ENCODE measurements around the gene SLC13A5. TPM values are rescaled to one million over a fixed set of nuclear protein-coding genes. Genes with fewer than 3 reads are reported as not detected.
"Not testable (repeated sequence)": the region's sequence is repeated elsewhere in the genome, so short reads cannot be mapped to it uniquely, and the experiment has no call there.

The SLC13A5 gene
- total and polyA plus RNA-seq, 4 experiments from 2014 or later: not detected

GRCh38 chr17:6753546-6753945 is 40.4 kb upstream of the SLC13A5 start:
- peak overlapping the region; percentile 24 for H3K27ac ChIP-seq (ENCODE audit: low read depth, low read length)
- no peaks in the 10 kb centered on the region for H3K9me3 ChIP-seq (ENCODE audit: control insufficient read depth in 1 of 2, low read length in 2 of 2)
- H3K4me3 ChIP-seq (ENCODE audit: low read length in 2 of 2): no peak overlapping the region
- H3K36me3 ChIP-seq (ENCODE audit: insufficient read depth, low read length): no peaks in the 10 kb centered on the region
- Mint-ChIP-seq H3K36me3 (peaks cover 15 to 21% of the 10 kb centered on the region in 2 donors), H3K27me3 (no peaks in the 10 kb centered on the region), H3K9me3 (peaks cover 0 to 3% (median 0%) of the 10 kb centered on the region in 8 donors), H3K27ac (peak overlapping the region in 6 of 7 donors; percentile 71 to 95 (median 88)), H3K4me1 (peaks cover 35 to 61% (median 51%) of the 10 kb centered on the region in 4 donors), H3K4me3 (peak overlapping the region in 7 of 8 donors; percentile 14 to 75 (median 63))
- intact Hi-C loops (cut with micrococcal nuclease): loop anchor here (10.0 kb wide), 1 partner anchor 109 kb away; the partner anchor contains the start of genes KIAA0753 and TXNDC17
- ChIA-PET POLR2A (ENCODE audit: partially characterized antibody) (no interaction called here), CTCF (ENCODE audit: partially characterized antibody) (no interaction called here)
- peaks cover 47% of the 10 kb centered on the region for H3K4me1 ChIP-seq (ENCODE audit: insufficient read depth, low read length)
- DNase-seq: peak in 1 of 5 donors; percentile 32
- H3K27me3 ChIP-seq (ENCODE audit: insufficient read depth, low read length): no peaks in the 10 kb centered on the region

- Histone ChIP-seq H3K9me3 (ENCODE audit: control insufficient read depth in 1 of 2, low read length in 2 of 2) (no peaks in the 10 kb centered on the region), H3K4me3 (ENCODE audit: low read length in 2 of 2) (no peak overlapping the region), H3K27ac (ENCODE audit: low read depth, low read length) (no peak overlapping the region), H3K27me3 (ENCODE audit: insufficient read depth, low read length) (no peaks in the 10 kb centered on the region), H3K36me3 (ENCODE audit: insufficient read depth, low read length) (no peaks in the 10 kb centered on the region), H3K4me1 (ENCODE audit: insufficient read depth, low read length) (peaks cover 42% of the 10 kb centered on the region)
- peak overlapping the region; percentile 4 to 75 (median 62) for H3K4me3 Mint-ChIP-seq
- no peaks in the 10 kb centered on the region for H3K27me3 Mint-ChIP-seq
- no peaks in the 10 kb centered on the region for H3K9me3 Mint-ChIP-seq
- POLR2A ChIA-PET (ENCODE audit: partially characterized antibody): no interaction called here
- H3K36me3 Mint-ChIP-seq: peaks cover 10 to 18% of the 10 kb centered on the region in 2 donors
- DNase-seq: peak; percentile 42 to 70 (median 63)
- H3K4me1 Mint-ChIP-seq: peaks cover 31 to 57% (median 47%) of the 10 kb centered on the region in 4 donors
- CTCF ChIA-PET (ENCODE audit: partially characterized antibody): no interaction called here
- H3K27ac Mint-ChIP-seq: peak overlapping the region; percentile 82 to 95 (median 87)
- intact Hi-C loops (cut with micrococcal nuclease): loop anchor here (10.0 kb wide), 1 partner anchor 108 kb away; the partner anchor contains the start of genes KIAA0753 and TXNDC17
These were observed 39.9 kb upstream of the SLC13A5 start for GRCh38 chr17:6753006-6753445.

DNA sequence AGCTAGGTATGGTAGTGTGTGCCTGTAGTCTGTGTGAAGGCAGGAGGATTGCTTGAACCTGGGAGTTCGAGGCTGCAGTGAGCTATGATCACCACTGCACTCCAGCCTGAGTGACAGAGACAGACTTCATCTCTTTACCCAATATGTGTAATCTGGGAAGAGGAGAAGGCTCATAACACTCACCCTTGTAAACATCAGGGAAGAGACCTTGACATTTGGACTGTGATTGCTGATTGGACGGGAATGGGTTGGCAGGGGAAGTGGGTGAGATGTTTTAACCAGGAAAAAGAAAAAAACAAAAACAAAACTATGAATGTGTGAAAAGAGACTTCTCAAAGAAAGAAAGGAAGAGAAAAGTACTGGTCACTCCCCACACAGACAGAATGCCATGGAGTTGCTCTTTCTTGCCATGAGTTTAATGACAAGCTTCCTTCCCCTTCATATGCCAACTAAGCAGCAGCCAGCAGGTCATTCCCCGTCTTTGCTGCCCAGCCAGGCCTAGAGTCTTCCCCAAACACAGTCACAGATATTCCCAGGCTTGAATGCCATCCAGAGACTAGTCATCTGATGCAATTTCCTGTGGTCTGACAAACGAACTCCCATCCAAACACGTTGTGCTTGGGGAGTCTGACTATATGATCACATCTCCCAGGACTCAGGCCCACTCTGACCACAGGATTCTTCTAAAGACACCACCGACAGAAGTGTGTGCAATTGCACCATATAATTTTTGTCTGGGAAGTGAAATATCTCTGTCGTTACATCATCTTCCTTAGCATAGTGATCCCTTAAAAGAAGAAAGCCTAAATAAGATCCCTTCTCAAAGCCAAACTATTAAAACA is 39.1 kb upstream of the SLC13A5 start:
- peaks cover 25 to 50% (median 40%) of the 10 kb centered on the region in 4 donors for H3K4me1 Mint-ChIP-seq
- intact Hi-C loops (cut with micrococcal nuclease): loop anchor here (10.0 kb wide), 1 partner anchor 107 kb away; the partner anchor contains the start of genes KIAA0753 and TXNDC17
- DNase-seq: no peak

DNA sequence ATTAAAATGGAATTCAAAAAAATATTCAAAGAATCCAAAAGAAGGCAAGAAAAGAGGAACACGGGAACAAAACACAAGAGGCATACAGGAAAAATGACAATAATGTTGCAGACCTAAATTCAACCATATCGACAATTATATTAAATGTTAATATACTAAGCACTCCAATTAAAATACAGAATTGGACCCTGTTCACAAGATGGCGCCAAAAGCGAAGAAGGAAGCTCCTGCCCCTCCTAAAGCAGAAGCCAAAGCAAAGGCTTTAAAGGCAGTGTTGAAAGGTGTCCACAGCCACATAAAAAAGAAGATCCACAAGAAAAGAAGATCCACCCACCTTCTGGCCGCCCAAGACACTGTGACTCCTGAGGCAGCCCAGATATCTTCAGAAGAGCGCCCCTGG is 36.4 kb upstream of the SLC13A5 start:
- Histone ChIP-seq H3K27ac (ENCODE audit: low read depth, low read length) (no peak overlapping the region), H3K9me3 (ENCODE audit: control insufficient read depth in 1 of 2, low read length in 2 of 2) (no peaks in the 10 kb centered on the region), H3K4me1 (ENCODE audit: insufficient read depth, low read length) (peaks cover 19% of the 10 kb centered on the region), H3K27me3 (ENCODE audit: insufficient read depth, low read length) (no peaks in the 10 kb centered on the region), H3K4me3 (ENCODE audit: low read length in 2 of 2) (no peak overlapping the region), H3K36me3 (ENCODE audit: insufficient read depth, low read length) (no peaks in the 10 kb centered on the region)
- intact Hi-C loops (cut with micrococcal nuclease): no loop called here
- Mint-ChIP-seq H3K9me3 (no peaks in the 10 kb centered on the region), H3K27ac (peak overlapping the region in 2 of 7 donors; percentile 29 to 55), H3K36me3 (no peaks in the 10 kb centered on the region), H3K4me1 (peaks cover 15 to 25% (median 20%) of the 10 kb centered on the region in 4 donors), H3K27me3 (peaks cover 0 to 3% of the 10 kb centered on the region in 2 donors), H3K4me3 (no peak overlapping the region)
- ChIA-PET POLR2A (ENCODE audit: partially characterized antibody) (no interaction called here), CTCF (ENCODE audit: partially characterized antibody) (interaction anchor here (1.7 kb wide), 1 partner anchor 94 kb away, joined by 10 read pairs; no protein-coding TSS in a partner anchor)
- DNase-seq: no peak

More for the DNA sequence above, 39.1 kb upstream of the SLC13A5 start:
- ChIA-PET CTCF (ENCODE audit: partially characterized antibody) (no interaction called here), POLR2A (ENCODE audit: partially characterized antibody) (no interaction called here)
- H3K27me3 ChIP-seq (ENCODE audit: insufficient read depth, low read length): no peaks in the 10 kb centered on the region
- Mint-ChIP-seq H3K9me3 (no peaks in the 10 kb centered on the region), H3K27ac (peak overlapping the region; percentile 82 to 95 (median 87)), H3K4me3 (peak overlapping the region in 3 of 8 donors; percentile 63 to 75 (median 74)), H3K36me3 (peaks cover 3 to 12% of the 10 kb centered on the region in 2 donors), H3K27me3 (no peaks in the 10 kb centered on the region)
- H3K4me3 ChIP-seq (ENCODE audit: low read length in 2 of 2): no peak overlapping the region
- H3K4me1 ChIP-seq (ENCODE audit: insufficient read depth, low read length): peaks cover 35% of the 10 kb centered on the region
- no peaks in the 10 kb centered on the region for H3K36me3 ChIP-seq (ENCODE audit: insufficient read depth, low read length)
- H3K9me3 ChIP-seq (ENCODE audit: control insufficient read depth in 1 of 2, low read length in 2 of 2): no peaks in the 10 kb centered on the region
- no peak overlapping the region for H3K27ac ChIP-seq (ENCODE audit: low read depth, low read length)

- CTCF ChIA-PET (ENCODE audit: partially characterized antibody): interaction anchor here (0.7 kb wide), 1 partner anchor 94 kb away, joined by 3 read pairs; no protein-coding TSS in a partner anchor
These were observed 35.4 kb upstream of the SLC13A5 start for GRCh38 chr17:6748617-6749016.

DNA sequence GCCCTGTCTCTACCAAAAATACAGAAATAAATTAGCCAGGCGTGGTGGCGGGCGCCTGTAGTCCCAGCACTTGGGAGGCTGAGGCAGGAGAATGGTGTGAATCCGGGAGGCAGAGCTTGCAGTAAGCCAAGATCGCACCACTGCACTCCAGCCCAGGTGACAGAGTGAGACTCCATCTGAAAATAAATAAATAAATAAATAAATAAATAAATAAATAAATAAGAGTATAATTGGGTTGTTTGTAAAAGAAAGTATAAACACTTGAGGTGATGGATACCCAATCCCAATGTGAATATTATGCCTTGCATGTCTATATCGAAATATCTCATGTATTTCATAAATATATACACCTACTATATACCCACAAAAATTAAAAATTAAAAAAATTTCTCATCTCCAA is 33.5 kb upstream of the SLC13A5 start:
- H3K27me3 ChIP-seq (ENCODE audit: insufficient read depth, low read length); intact Hi-C loops (cut with micrococcal nuclease); POLR2A ChIA-PET (ENCODE audit: partially characterized antibody); H3K27ac Mint-ChIP-seq; H3K4me3 ChIP-seq (ENCODE audit: low read length in 2 of 2); CTCF ChIA-PET (ENCODE audit: partially characterized antibody); H3K4me1 ChIP-seq (ENCODE audit: insufficient read depth, low read length); H3K36me3 Mint-ChIP-seq; H3K36me3 ChIP-seq (ENCODE audit: insufficient read depth, low read length); H3K9me3 ChIP-seq (ENCODE audit: control insufficient read depth in 1 of 2, low read length in 2 of 2); H3K4me3 Mint-ChIP-seq; H3K27ac ChIP-seq (ENCODE audit: low read depth, low read length); H3K9me3 Mint-ChIP-seq; H3K4me1 Mint-ChIP-seq; DNase-seq: not testable (repeated sequence)
- H3K27me3 Mint-ChIP-seq: peaks cover 10 to 17% of the 10 kb centered on the region in 2 donors

More at GRCh38 chr17:6748617-6749016, 35.4 kb upstream of the SLC13A5 start:
- Histone ChIP-seq H3K36me3 (ENCODE audit: insufficient read depth, low read length) (no peaks in the 10 kb centered on the region), H3K27me3 (ENCODE audit: insufficient read depth, low read length) (no peaks in the 10 kb centered on the region), H3K4me3 (ENCODE audit: low read length in 2 of 2) (no peak overlapping the region), H3K27ac (ENCODE audit: low read depth, low read length) (no peak overlapping the region), H3K4me1 (ENCODE audit: insufficient read depth, low read length) (peaks cover 14% of the 10 kb centered on the region), H3K9me3 (ENCODE audit: control insufficient read depth in 1 of 2, low read length in 2 of 2) (no peaks in the 10 kb centered on the region)
- DNase-seq: no peak
- H3K27me3 Mint-ChIP-seq: peaks cover 4 to 11% of the 10 kb centered on the region in 2 donors
- POLR2A ChIA-PET (ENCODE audit: partially characterized antibody): no interaction called here
- H3K9me3 Mint-ChIP-seq: no peaks in the 10 kb centered on the region
- intact Hi-C loops (cut with micrococcal nuclease): no loop called here
- H3K4me3 Mint-ChIP-seq: no peak overlapping the region
- peaks cover 13 to 17% (median 16%) of the 10 kb centered on the region in 4 donors for H3K4me1 Mint-ChIP-seq
- H3K27ac Mint-ChIP-seq: no peak overlapping the region
- no peaks in the 10 kb centered on the region for H3K36me3 Mint-ChIP-seq

DNA sequence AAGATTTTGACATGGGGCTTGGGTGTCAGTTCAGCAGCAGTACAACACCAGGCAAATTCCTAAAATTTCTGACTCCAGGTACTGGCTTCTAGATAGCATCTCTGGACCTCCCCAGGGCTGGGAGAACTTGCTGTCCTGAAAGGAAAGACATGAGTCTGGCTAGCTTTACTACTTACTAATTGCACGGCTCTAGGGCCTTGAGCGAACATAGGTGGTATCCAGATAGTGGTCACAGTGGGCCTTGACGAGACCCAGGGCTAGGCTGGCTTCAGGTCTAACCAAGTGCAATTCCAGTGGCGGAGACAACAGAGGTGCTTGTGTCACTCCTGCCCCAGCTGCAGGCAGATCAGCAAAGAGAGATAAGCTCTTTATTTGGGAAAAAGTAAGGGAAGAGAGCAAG is 16.4 kb upstream of the SLC13A5 start:
- Mint-ChIP-seq H3K36me3 (no peaks in the 10 kb centered on the region), H3K9me3 (peaks cover 0 to 1% (median 0%) of the 10 kb centered on the region in 8 donors), H3K4me3 (no peak overlapping the region), H3K4me1 (no peaks in the 10 kb centered on the region), H3K27me3 (peaks cover 14 to 19% of the 10 kb centered on the region in 2 donors), H3K27ac (no peak overlapping the region)
- ChIA-PET POLR2A (ENCODE audit: partially characterized antibody) (no interaction called here), CTCF (ENCODE audit: partially characterized antibody) (no interaction called here)
- DNase-seq: no peak
- H3K4me3 ChIP-seq (ENCODE audit: low read length in 2 of 2): no peak overlapping the region
- no peaks in the 10 kb centered on the region for H3K27me3 ChIP-seq (ENCODE audit: insufficient read depth, low read length)
- H3K27ac ChIP-seq (ENCODE audit: low read depth, low read length): no peak overlapping the region
- intact Hi-C loops (cut with micrococcal nuclease): no loop called here
- no peaks in the 10 kb centered on the region for H3K36me3 ChIP-seq (ENCODE audit: insufficient read depth, low read length)
- H3K9me3 ChIP-seq (ENCODE audit: control insufficient read depth in 1 of 2, low read length in 2 of 2): no peaks in the 10 kb centered on the region
- no peaks in the 10 kb centered on the region for H3K4me1 ChIP-seq (ENCODE audit: insufficient read depth, low read length)

Measured in CD4-positive, alpha-beta memory T cell (primary cell).